GM13977 (cell line): ENCODE measurements around the gene STAMBP.

Experiments used
- DNase-seq: peaks from one replicate; pipeline ENCODE4 v3.0.0; 2012; ENCODE audit warnings: low spot score
- CTCF ChIP-seq: IDR thresholded peaks from 2 replicates; pipeline ENCODE4 v1.5.1; 2012; ENCODE audit warnings: mild to moderate bottlenecking, control low read depth; ENCODE audit not compliant: insufficient read depth; ENCODE audit errors: extremely low read depth, missing control alignments
- in situ Hi-C: fragments of 300-500 bp; cut with MboI; formaldehyde crosslinking; loops from one replicate; pipeline ENCODE4 v1.12.0; 2022; ENCODE audit warnings: low sequenced_read_pairs, low pct_unique_long_range_greater_than_20kb, mixed read lengths, inconsistent platforms; ENCODE audit not compliant: unreplicated experiment

STAMBP gene

GRCh38 chr2:73832930-73833329 is 4.2 kb downstream of the STAMBP start:
- no peak for TF ChIP-seq CTCF
- in situ Hi-C loops = no loop called here
- no peak for DNase-seq

- DNase-seq = no peak
- in situ Hi-C loops = no loop called here
- TF ChIP-seq CTCF = no peak
Measured at GRCh38 chr2:73836141-73836943, 7.6 kb downstream of the STAMBP start.

GRCh38 chr2:73837847-73838585 is 9.3 kb downstream of the STAMBP start:
- TF ChIP-seq CTCF = no peak
- no peak for DNase-seq
- in situ Hi-C loops = no loop called here

GRCh38 chr2:73838889-73839534 is 10.3 kb downstream of the STAMBP start:
- in situ Hi-C loops = no loop called here
- no peak for TF ChIP-seq CTCF
- no peak for DNase-seq

- no peak for DNase-seq
- in situ Hi-C loops = no loop called here
- no peak for TF ChIP-seq CTCF
Measured at GRCh38 chr2:73839653-73840411, 11.1 kb downstream of the STAMBP start.

- DNase-seq = no peak
- in situ Hi-C loops = no loop called here
- no peak for TF ChIP-seq CTCF
Measured at GRCh38 chr2:73841912-73842738, 13.4 kb downstream of the STAMBP start.
